Measurements from ENCODE around the gene EIF4A2. TPM values are rescaled to one million over a fixed set of nuclear protein-coding genes. Genes with fewer than 3 reads are reported as not detected.
A peak's percentile ranks its signal among the peaks of the same experiment; 100 is the strongest.

EIF4A2 gene
- total RNA-seq (2021) (446 and 618 TPM in 2 replicates), Bru-seq, nascent RNA (percentile 100 among the genes with signal in this experiment), BruChase-seq, experiment 1, labeled RNA remaining after a 2-hour chase (percentile 100 among the genes with signal in this experiment), BruChase-seq, experiment 2, labeled RNA remaining after a 6-hour chase (percentile 100 among the genes with signal in this experiment)
- long read RNA-seq, transcript EIF4A2-205 (11 exons, 1,889 nt) = minor isoform, 43 of 370 reads
- long read RNA-seq, transcript EIF4A2-201 (11 exons, 1,919 nt) = major isoform, 155 of 370 reads
- long read RNA-seq, transcript EIF4A2-203 (10 exons, 1,751 nt) = minor isoform, 30 of 370 reads
- long read RNA-seq, transcript EIF4A2-202 (12 exons, 1,977 nt) = minor isoform, 8 of 370 reads
- long read RNA-seq, partial matches to known transcripts = 80 of 370 reads
- long read RNA-seq, other reads (novel, unspliced or antisense) = 46 of 370 reads

DNA sequence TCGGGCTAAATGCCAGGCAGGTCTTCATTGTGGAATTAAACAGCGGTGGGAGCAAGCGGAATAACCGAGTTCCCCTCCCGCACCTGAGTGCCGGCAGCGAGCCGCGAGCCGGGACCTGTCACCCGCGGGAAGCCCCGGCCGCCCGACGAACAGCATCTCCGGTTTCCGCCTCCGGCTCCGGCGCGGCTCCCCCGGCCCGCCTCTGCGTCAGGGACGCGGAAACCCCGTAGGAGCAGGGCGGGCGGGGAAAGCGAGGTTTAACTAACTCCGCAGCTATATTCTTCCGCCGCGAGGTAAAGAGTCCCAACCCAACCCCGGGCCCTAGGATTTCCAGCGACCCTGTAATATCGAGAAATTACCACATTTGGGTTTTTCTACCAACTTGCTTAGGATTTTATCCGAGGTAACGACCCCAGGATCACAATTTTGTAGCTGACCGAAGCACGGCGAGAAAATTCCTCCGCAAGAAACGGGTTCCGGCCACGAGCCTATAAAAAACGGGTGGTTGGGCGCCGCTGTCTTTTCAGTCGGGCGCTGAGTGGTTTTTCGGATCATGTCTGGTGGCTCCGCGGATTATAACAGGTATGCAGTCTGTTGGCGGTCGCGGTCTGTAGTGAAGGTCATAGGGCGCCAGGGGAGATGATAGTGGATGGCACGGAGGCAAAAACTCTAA is at the start of gene EIF4A2:
Gene EIF4A2 (plus strand): TSS at position 520 of the 673 bp plus-strand sequence. CDS start 34 bp downstream, at position 554.
- no TSS peak for BruUV-seq (replicated peaks)

DNA sequence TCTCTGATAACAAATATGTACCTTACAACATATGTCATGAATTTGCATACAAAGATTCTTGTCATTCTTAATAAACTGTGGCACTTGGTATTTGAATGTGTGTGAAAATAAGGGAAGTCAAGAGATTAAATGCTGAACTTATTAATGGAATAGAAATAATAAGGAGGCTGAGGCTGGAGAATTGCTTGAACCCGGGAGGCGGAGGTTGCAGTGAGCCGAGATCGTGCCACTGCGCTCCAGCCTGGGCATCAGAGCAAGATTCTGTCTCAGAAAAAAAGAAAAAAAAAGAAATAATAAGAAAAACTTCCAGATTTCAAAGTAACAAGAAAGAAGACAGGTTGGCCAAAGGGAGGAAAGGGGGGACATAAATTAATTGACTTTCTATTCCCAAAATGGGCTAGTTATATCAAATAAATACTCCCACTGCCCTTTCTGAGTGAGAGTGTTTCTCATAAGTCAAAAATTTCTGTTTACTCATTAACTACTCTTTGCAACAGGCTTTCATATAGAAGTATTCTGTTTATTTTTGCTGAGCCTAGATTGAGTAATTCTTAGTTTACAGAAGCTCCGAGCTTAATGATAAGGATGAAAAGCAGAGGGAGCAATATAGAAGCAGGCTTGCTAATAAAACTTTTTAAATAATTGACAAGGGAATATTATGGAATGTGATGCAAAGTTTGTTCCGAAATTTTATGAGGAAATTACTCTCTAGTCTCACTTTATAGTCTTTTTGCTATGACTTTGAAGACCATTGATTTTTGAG is 40.6 kb upstream of the EIF4A2 start:
- Histone ChIP-seq H3K27me3 (ENCODE audit: insufficient read depth, low read depth) (no peaks in the 10 kb centered on the region), H4K20me1 (ENCODE audit: insufficient read depth) (no peaks in the 10 kb centered on the region), H3K27ac (no peak overlapping the region), H3K9me2 (ENCODE audit: insufficient read depth) (no peaks in the 10 kb centered on the region), H3K79me2 (ENCODE audit: low read depth) (no peaks in the 10 kb centered on the region), H2AFZ (no peak overlapping the region), H3F3A (ENCODE audit: insufficient read depth, low read depth) (no peaks in the 10 kb centered on the region), H3K4me2 (no peak overlapping the region), H3K36me3 (ENCODE audit: low read depth) (no peaks in the 10 kb centered on the region), H3K9me3 (ENCODE audit: insufficient read depth, low read depth) (no peaks in the 10 kb centered on the region), H3K4me1 (replicated peaks; ENCODE audit: insufficient read depth) (0 out of 2 replicates have a peak, but pooled peaks cover 3% of the 10 kb centered on the region), H3K4me3 (no peak overlapping the region)
- POLR2A ChIA-PET (ENCODE audit: unreplicated experiment) = no interaction called here
- no peak for TF ChIP-seq EZH2 (IDR thresholded peaks at IDR 0.05; ENCODE audit: low read depth)
- TF ChIP-seq, protein P1, sequence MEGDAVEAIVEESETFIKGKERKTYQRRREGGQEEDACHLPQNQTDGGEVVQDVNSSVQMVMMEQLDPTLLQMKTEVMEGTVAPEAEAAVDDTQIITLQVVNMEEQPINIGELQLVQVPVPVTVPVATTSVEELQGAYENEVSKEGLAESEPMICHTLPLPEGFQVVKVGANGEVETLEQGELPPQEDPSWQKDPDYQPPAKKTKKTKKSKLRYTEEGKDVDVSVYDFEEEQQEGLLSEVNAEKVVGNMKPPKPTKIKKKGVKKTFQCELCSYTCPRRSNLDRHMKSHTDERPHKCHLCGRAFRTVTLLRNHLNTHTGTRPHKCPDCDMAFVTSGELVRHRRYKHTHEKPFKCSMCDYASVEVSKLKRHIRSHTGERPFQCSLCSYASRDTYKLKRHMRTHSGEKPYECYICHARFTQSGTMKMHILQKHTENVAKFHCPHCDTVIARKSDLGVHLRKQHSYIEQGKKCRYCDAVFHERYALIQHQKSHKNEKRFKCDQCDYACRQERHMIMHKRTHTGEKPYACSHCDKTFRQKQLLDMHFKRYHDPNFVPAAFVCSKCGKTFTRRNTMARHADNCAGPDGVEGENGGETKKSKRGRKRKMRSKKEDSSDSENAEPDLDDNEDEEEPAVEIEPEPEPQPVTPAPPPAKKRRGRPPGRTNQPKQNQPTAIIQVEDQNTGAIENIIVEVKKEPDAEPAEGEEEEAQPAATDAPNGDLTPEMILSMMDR (conservative IDR thresholded peaks at IDR 0.05) = no peak
- intact Hi-C loops (cut with micrococcal nuclease; ENCODE audit: unreplicated experiment) = no loop called here
- DNase-seq = no peak
- BruUV-seq (replicated peaks) = no TSS peak
- CTCF ChIA-PET = no interaction called here

More for the DNA sequence above, at the start of gene EIF4A2:
- H3K27me3 ChIP-seq (ENCODE audit: insufficient read depth, low read depth) = no peaks in the 10 kb centered on the region
- no peaks in the 10 kb centered on the region for H3K9me3 ChIP-seq (ENCODE audit: insufficient read depth, low read depth)
- DNase-seq = peak; percentile 85 to 95
- intact Hi-C loops (cut with micrococcal nuclease; ENCODE audit: unreplicated experiment) = loop anchor here (1.0 to 5.0 kb wide), 4 partner anchors 30 to 676 kb away; partner anchors contain the start of genes DNAJB11 and ETV5
- H2AFZ ChIP-seq = peak within 1 kb of the TSS; percentile 96
- H3F3A ChIP-seq (ENCODE audit: insufficient read depth, low read depth) = peaks cover 55% of the 10 kb centered on the region
- ChIA-PET POLR2A (ENCODE audit: unreplicated experiment) (interaction anchor here (0.5 to 1.7 kb wide), 15 partner anchors 10 to 1299 kb away, joined by 3 to 9 read pairs (median 5); partner anchors contain the start of genes DNAJB11, RPL39L and SENP2), CTCF (interaction anchor here (0.6 to 1.6 kb wide), 6 partner anchors 166 to 1027 kb away, joined by 3 to 15 read pairs (median 4); no protein-coding TSS in a partner anchor)
- H3K4me2 ChIP-seq = peak within 1 kb of the TSS; percentile 93
- H3K79me2 ChIP-seq (ENCODE audit: low read depth) = peaks cover 53% of the 10 kb centered on the region
- peak within 1 kb of the TSS; percentile 93 for H3K27ac ChIP-seq
- peaks cover 34% of the 10 kb centered on the region for H3K4me1 ChIP-seq (replicated peaks; ENCODE audit: insufficient read depth)
- H3K9me2 ChIP-seq (ENCODE audit: insufficient read depth) = no peaks in the 10 kb centered on the region
- H3K36me3 ChIP-seq (ENCODE audit: low read depth) = peaks cover 47% of the 10 kb centered on the region
- peak within 1 kb of the TSS; percentile 92 for H3K4me3 ChIP-seq
- H4K20me1 ChIP-seq (ENCODE audit: insufficient read depth) = peaks cover 42% of the 10 kb centered on the region
- no peak for TF ChIP-seq EZH2 (IDR thresholded peaks at IDR 0.05; ENCODE audit: low read depth)
- TF ChIP-seq, protein P1 (conservative IDR thresholded peaks at IDR 0.05) = no peak

DNA sequence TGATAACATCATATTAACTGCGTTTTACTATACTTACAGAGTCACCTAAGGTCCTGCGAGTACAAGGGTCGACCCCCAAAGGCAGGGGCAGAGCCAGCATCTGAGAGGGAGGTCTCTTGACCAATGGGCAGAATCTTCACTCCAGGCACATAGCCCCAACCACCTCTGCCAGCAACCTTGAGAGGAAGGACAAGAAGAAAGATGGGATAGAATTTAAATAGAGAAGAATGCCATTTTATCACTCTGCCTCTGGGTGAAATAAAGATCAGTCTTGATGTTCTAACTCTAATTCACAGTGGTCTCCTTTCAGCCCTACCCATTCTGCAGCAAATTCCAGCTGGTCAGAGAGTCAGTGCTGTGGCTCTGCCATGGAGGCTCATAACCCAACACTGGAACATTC is 39.7 kb upstream of the EIF4A2 start:
- DNase-seq = no peak
- Histone ChIP-seq H3K9me3 (ENCODE audit: insufficient read depth, low read depth) (no peaks in the 10 kb centered on the region), H3K27me3 (ENCODE audit: insufficient read depth, low read depth) (no peaks in the 10 kb centered on the region), H3K36me3 (ENCODE audit: low read depth) (no peaks in the 10 kb centered on the region), H3K79me2 (ENCODE audit: low read depth) (no peaks in the 10 kb centered on the region), H3K27ac (no peak overlapping the region), H3K4me3 (no peak overlapping the region), H3K4me2 (no peak overlapping the region), H3K4me1 (replicated peaks; ENCODE audit: insufficient read depth) (0 out of 2 replicates have a peak, but pooled peaks cover 3% of the 10 kb centered on the region), H3K9me2 (ENCODE audit: insufficient read depth) (no peaks in the 10 kb centered on the region), H2AFZ (no peak overlapping the region), H3F3A (ENCODE audit: insufficient read depth, low read depth) (no peaks in the 10 kb centered on the region; the same call in 1 of the 2 replicates), H4K20me1 (ENCODE audit: insufficient read depth) (no peaks in the 10 kb centered on the region)
- intact Hi-C loops (cut with micrococcal nuclease; ENCODE audit: unreplicated experiment) = no loop called here
- POLR2A ChIA-PET (ENCODE audit: unreplicated experiment) = interaction anchor here (0.6 kb wide), 1 partner anchor 252 kb away, joined by 5 read pairs; no protein-coding TSS in a partner anchor
- TF ChIP-seq EZH2 (IDR thresholded peaks at IDR 0.05; ENCODE audit: low read depth) = no peak
- TF ChIP-seq, protein P1 (conservative IDR thresholded peaks at IDR 0.05) = no peak
- CTCF ChIA-PET = no interaction called here
- BruUV-seq (replicated peaks) = no TSS peak
